ENCODE data around the gene APOBEC3F.
"Not testable (repeated sequence)": the region's sequence is repeated elsewhere in the genome, so short reads cannot be mapped to it uniquely, and the experiment has no call there.

The APOBEC3F gene

DNA sequence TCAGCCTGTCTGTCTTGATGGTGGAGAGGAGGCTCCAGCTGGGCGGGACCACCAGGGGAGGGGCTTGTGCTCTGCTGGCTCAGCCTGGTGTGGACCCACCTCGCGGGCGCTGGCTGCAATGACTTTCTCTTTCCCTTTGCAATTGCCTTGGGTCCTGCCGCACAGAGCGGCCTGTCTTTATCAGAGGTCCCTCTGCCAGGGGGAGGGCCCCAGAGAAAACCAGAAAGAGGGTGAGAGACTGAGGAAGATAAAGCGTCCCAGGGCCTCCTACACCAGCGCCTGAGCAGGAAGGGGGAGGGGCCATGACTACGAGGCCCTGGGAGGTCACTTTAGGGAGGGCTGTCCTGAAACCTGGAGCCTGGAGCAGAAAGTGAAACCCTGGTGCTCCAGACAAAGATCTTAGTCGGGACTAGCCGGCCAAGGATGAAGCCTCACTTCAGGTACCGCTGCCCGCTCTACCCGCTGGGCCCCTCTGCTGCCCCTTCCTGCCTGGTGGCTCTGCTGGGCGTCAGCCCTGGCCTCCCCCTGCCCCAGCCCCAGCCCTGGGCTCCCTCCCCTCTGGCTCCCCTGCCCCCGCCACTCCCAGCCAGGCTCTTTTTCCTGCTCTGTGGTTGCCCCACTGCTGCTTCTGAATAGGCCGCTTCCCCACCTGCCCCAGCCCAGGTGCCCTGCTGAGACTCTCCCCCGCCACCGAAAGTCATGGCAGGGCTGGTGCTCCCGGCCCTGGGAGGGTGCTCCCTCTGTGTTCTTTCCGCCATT is at the start of gene APOBEC3F:
Gene APOBEC3F, plus strand, starts transcription at position 327 of the 759 bp plus-strand sequence. Its CDS starts 97 bp downstream, at position 424.
- peak in 4 of 58 donors; percentile 9 to 16 (median 13) for DNase-seq

GRCh38 chr22:38992871-38993371 is 47.7 kb upstream of the APOBEC3F start:
- not testable (repeated sequence) for DNase-seq

DNA sequence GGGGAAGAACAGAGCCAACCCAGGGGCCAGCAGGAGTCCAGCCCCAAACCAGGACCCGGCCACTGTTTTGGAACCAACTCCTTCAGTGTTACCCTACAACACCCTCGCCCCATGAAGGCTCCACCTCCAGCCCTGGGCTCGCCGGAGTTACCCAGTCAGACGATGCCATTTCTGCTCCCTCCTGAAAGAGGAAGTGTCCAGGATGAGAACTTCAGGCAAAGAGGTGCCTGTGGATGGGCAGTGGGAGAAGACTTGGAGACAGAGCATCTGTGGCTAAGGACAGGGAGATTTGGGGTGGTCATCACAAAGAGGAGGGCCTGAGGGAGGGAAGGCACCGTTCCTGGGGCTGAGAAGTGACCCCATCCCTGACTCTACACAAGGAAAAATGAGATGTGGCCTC is 44.6 kb upstream of the APOBEC3F start:
- DNase-seq, result no peak

DNA sequence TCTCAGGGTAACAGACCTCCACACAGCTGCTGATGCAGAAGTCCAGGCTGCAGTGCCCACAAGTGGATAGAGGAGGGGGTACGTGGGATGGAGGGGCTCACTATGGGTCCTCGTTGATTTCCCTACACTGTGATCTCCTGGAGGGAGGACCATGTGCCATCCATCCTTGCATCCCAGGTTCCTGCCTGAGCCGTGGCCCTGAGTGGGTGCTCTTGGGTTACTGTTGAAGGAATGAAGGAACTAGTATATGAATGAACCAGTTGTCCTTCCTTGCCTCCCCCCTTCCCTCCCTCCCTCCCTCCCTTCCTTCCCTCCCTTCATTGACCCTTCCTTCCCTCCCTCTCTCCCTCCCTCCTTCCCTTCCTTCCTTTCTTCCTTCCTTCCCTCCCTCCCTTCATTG is 43.1 kb upstream of the APOBEC3F start:
- no peak for DNase-seq

GRCh38 chr22:39003165-39003638 is 37.5 kb upstream of the APOBEC3F start:
- DNase-seq, result peak in 29 of 58 donors; percentile 11 to 52 (median 24)

GRCh38 chr22:39007177-39007576 is 33.5 kb upstream of the APOBEC3F start:
- no peak for DNase-seq

DNA sequence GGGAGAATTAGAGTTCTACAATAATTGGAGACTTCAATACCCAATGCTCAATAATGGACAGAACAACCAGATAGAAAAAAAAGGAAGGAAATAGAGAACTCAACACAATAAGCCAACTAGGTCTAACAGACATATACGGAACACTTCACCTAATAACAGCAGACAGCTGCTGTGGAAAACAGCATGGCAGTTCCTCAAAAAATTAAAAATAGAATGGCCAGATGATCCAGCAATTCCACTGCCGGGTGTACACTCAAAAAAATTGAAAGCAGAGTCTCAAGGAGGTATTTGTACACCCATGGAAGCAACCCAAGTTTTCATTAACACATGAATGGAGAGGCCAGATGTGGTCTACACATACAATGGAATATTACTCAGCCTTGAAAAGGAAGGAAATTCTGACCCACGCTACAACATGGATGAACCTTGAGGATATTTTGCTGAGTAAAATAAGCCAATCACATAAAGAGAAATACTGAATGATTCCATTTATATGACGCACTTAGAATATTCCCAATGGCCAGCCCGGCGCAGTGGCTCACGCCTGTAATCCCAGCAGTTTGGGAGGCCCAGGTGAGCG is 32.3 kb upstream of the APOBEC3F start:
- DNase-seq, result not testable (repeated sequence)

- DNase-seq, result no peak
Measured at GRCh38 chr22:39010946-39011345, 29.7 kb upstream of the APOBEC3F start.

DNA sequence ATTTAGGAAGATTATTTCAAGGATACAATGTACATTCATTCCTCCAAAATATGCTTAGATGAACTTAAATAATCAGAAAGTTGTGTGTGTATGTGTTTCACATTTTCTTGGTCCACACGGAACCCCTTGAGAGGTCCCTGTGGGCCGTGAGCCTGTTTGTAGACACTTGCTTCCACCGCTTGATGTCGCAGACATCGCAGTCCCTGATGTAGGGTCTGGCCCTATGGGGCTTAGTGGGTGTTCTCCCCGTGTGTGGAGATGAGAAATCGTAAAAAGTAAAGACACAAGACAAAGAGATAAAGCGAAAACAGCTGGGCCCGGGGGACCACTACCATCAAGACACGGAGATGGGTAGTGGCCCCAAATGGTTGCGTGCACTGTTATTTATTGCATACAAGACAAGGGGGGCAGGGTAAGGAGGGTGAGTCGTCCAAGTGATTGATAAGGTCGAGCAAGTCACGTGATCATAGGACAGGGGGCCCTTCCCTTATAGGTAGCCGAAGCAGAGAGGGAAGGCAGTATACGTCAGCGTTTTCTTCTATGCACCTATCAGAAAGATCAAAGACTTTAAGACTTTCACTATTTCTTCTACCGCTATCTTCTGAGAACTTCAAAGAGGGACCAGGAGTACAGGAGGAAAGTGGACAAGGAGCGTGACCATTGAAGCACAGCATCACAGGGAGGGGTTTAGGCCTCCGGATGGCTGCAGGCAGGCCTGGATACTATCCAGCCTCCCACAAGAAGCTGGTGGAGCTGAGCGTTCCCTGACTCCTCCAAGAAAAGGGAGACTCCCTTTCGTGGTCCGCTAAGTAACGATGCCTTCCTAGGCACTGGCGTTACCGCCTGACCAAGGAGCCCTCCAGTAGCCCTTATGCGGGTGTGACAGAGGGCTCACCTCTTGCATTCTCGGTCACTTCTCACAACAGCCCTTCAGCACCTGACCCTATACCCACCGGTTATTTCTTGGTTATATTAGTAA is 27.8 kb upstream of the APOBEC3F start:
- no peak for DNase-seq

DNA sequence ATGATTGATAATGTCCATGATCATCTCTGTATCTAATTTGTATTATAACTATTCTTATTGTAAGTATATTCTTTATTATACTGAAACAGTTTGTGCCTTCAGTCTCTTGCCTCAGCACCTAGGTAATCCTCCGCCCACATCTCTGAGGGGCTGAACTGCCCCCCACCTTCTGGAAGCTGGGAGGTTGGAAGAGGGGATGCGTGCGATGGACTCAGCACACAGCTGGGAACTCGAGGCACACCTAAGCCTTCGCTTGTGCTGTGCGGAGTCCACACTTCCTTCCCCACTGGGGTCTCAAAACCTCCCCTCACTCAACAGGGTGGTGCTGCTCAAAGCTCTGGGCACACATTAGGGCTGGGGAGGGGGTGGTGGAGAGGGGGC is 27.1 kb upstream of the APOBEC3F start:
- DNase-seq, result not testable (repeated sequence)

GRCh38 chr22:39013942-39014722 is 26.5 kb upstream of the APOBEC3F start, which contains the start of gene APOBEC3C:
TSS of gene APOBEC3C (plus strand) at chr22:39014257. CDS start at chr22:39014363, 106 bp downstream.
- peak in 30 of 58 donors; percentile 1 to 42 (median 13) for DNase-seq

DNA sequence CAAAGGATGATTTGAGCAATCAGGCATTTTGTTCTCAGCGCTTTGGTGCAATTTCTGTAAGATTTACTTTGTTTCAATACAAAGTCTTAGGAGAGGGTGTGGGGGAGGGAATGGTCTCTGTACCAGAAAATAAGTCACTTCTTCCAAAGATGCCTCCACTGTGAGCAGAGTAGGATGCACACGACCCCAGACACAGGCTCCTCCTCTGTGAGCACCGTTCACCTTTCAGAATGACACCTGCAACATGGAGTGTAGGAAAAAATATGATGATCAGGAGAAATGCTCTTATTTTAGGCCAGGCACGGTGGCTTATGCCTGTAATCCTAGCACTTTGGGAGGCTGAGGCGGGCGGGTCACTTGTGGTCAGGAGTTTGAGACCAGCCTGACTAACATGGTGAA is 25.9 kb upstream of the APOBEC3F start:
- not testable (repeated sequence) for DNase-seq

DNA sequence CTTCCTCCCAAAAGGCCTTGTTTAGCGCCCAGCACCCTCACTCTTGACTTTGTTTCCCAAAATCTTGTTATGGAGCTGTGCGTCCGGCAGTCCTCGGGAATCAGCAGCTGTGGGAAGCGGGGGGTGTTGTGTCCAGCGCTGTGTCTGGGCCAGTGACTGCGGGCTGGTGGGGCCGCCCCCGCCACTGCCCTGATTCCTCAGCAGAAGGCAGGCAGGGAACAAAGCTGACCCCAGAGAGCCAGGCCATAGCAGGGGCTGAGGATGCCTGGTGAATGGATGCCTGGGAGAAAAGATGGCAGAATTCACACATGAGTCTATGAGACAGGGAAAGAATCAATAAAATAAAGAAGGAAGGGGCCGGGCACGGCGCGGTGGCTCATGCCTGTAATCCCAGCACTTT is 24.1 kb upstream of the APOBEC3F start:
- no peak for DNase-seq

- no peak for DNase-seq
Measured at GRCh38 chr22:39017596-39018365, 22.9 kb upstream of the APOBEC3F start.

GRCh38 chr22:39020021-39020651 is 20.5 kb upstream of the APOBEC3F start:
- DNase-seq, result not testable (repeated sequence)

DNA sequence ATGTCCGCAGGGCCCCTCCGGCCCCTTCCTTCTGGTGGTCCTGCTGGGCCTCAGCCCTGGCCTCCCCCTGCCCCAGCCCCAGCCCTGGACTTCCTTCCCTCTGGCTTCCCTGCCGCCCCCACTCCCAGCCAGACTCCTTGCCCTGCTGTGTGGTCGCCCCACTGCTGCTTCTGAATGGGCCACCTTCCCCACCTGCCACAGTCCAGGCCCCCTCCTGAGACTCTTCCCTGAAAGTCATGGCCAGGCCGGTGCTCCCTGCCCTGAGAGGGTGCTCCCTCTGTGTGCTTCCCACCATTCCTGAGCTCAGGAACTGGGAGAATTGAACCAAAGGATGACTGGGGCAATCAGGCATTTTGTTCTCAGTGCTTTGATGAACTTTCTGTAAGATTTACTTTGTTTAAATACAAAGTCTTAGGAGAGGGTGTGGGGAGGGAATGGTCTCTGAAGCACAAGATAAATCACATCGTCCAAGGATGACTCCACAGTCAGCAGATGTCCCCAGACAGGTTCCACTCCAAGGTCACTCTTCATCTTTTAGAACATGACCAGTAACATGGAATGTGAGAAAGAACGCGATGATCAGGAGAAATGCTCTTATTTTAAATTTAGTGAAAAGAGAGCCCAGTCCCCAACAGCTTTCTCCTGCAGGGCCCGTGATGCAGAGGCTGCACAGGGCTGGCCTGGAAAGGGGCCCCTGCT is 19.0 kb upstream of the APOBEC3F start:
- DNase-seq, result no peak

DNA sequence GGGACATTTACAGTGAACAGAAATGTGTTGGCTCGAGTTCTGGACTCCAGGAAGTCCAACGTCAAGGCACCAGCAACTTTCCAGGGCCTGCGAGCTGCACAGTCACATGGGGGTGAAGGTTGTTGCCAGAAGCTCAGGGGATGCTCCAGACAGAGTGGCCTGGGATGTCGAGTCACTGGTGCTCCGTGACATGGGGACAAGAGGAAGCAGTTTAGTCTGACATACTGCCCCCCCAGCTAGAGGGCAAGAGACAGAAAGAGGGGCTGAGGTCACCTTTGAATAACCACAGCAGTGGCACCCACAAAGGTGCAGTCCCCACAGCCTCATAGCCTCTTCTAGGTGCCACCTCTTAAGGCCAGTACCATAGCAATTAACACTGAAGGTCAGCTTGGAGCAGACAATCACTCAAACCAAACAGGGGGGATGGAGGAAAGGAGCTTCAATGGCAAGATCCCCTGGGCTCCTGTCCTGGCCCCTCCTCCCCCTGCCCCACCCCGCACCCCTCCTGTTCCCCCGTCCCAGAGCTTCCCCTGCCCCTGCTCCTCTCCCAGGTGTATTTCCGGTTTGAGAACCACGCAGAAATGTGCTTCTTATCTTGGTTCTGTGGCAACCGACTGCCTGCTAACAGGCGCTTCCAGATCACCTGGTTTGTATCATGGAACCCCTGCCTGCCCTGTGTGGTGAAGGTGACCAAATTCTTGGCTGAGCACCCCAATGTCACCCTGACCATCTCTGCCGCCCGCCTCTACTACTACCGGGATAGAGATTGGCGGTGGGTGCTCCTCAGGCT is 15.9 kb upstream of the APOBEC3F start:
- no peak for DNase-seq
